Mammary epithelial cell (primary cell): ENCODE measurements around the gene SNRPB.

Experiments
- EZH2 ChIP-seq: IDR thresholded peaks from 2 replicates; pipeline ENCODE4 v1.6.1; 2012; ENCODE audit warnings: low read length, inconsistent platforms, borderline replicate concordance
- TF ChIP-seq, protein P1 (sequence below), 2 donors: IDR thresholded peaks in 1 of 2; conservative IDR thresholded peaks in 1 of 2; 2 replicates each; pipeline ENCODE4 v1.5.1; 2011 to 2012; ENCODE audit warnings: inconsistent platforms in 2 of 2, low read length in 2 of 2, mild to moderate bottlenecking in 2 of 2, control low read depth in 1 of 2, low read depth in 1 of 2; ENCODE audit not compliant: insufficient read depth in 1 of 2; ENCODE audit errors: extremely low read depth in 1 of 2

- no peak for TF ChIP-seq EZH2
- TF ChIP-seq, protein P1, sequence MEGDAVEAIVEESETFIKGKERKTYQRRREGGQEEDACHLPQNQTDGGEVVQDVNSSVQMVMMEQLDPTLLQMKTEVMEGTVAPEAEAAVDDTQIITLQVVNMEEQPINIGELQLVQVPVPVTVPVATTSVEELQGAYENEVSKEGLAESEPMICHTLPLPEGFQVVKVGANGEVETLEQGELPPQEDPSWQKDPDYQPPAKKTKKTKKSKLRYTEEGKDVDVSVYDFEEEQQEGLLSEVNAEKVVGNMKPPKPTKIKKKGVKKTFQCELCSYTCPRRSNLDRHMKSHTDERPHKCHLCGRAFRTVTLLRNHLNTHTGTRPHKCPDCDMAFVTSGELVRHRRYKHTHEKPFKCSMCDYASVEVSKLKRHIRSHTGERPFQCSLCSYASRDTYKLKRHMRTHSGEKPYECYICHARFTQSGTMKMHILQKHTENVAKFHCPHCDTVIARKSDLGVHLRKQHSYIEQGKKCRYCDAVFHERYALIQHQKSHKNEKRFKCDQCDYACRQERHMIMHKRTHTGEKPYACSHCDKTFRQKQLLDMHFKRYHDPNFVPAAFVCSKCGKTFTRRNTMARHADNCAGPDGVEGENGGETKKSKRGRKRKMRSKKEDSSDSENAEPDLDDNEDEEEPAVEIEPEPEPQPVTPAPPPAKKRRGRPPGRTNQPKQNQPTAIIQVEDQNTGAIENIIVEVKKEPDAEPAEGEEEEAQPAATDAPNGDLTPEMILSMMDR (conservative IDR thresholded peaks at IDR 0.05 in 1 of 2, IDR thresholded peaks at IDR 0.05 in 1 of 2; ENCODE audit: extremely low read depth in 1 of 2, insufficient read depth in 1 of 2, low read depth in 1 of 2, low read length in 2 of 2) = no peak
Observed at GRCh38 chr20:2473516-2473915, 2.9 kb upstream of the SNRPB start.
